Neural cell (in vitro differentiated cells): ENCODE measurements around the gene SV2B. TPM values are rescaled to one million over a fixed set of nuclear protein-coding genes. Genes with fewer than 3 reads are reported as not detected.

Source experiments
- H2AFZ ChIP-seq: fragments of 200-600, 300-800 bp; sonication (generic), shearing (Covaris generic); 2 replicates; pipeline ENCODE4 v1.6.0; 2014; ENCODE audit warnings: low read depth, mild to moderate bottlenecking, antibody characterized with exemption, low read length, moderate library complexity
- H3F3A ChIP-seq: fragments of 200-600 bp; shearing (Covaris generic); 2 replicates; pipeline ENCODE4 v1.6.1; 2016; ENCODE audit warnings: mild to moderate bottlenecking, moderate library complexity, mixed read lengths, antibody characterized with exemption, low read length; ENCODE audit not compliant: insufficient read depth, poor library complexity, severe bottlenecking
- H3K27ac ChIP-seq: fragments of 200-600, 300-800 bp; sonication (generic), shearing (Covaris generic); 2 replicates; pipeline ENCODE4 v1.5.1; 2014; ENCODE audit warnings: mild to moderate bottlenecking, low read length, moderate library complexity
- H3K27me3 ChIP-seq: fragments of 300-800, 200-600 bp; sonication (generic), shearing (Covaris generic); 2 replicates; pipeline ENCODE4 v1.6.0; 2014; ENCODE audit warnings: mild to moderate bottlenecking, low read depth, low read length, moderate library complexity; ENCODE audit not compliant: insufficient read depth
- H3K36me3 ChIP-seq: fragments of 300-800, 200-600 bp; sonication (generic), shearing (Covaris generic); 2 replicates; pipeline ENCODE4 v1.5.1; 2014; ENCODE audit warnings: mild to moderate bottlenecking, antibody characterized with exemption, low read length, moderate library complexity; ENCODE audit not compliant: insufficient read depth
- H3K4me2 ChIP-seq: fragments of 300-800, 200-600 bp; sonication (generic), shearing (Covaris generic); 2 replicates; pipeline ENCODE4 v1.6.0; 2014; ENCODE audit warnings: mild to moderate bottlenecking, low read length
- H3K4me3 ChIP-seq: fragments of 300-800, 200-600 bp; sonication (generic), shearing (Covaris generic); 2 replicates; pipeline ENCODE4 v1.5.1; 2014; ENCODE audit warnings: mild to moderate bottlenecking, low read length, moderate library complexity
- H3K79me2 ChIP-seq: fragments of 200-600 bp; shearing (Covaris generic); replicated peaks from 2 replicates; pipeline ENCODE4 v1.6.0; 2014; ENCODE audit warnings: mild to moderate bottlenecking, low read length, moderate library complexity; ENCODE audit not compliant: insufficient read depth
- H3K9ac ChIP-seq: fragments of 300-800, 200-600 bp; sonication (generic), shearing (Covaris generic); 2 replicates; pipeline ENCODE4 v1.6.1; 2016; ENCODE audit warnings: mild to moderate bottlenecking, low read length, mixed read lengths
- H3K9me2 ChIP-seq: fragments of 200-600 bp; shearing (Covaris generic); 2 replicates; pipeline ENCODE4 v1.6.1; 2016; ENCODE audit warnings: mild to moderate bottlenecking, low read length, mixed read lengths; ENCODE audit not compliant: insufficient read depth
- H3K9me3 ChIP-seq: fragments of 200-600, 300-800 bp; sonication (generic), shearing (Covaris generic); 2 replicates; pipeline ENCODE4 v1.6.1; 2016; ENCODE audit warnings: mild to moderate bottlenecking, mixed run types, low read length, moderate library complexity, mixed read lengths
- H4K20me1 ChIP-seq: fragments of 200-600 bp; shearing (Covaris generic); 2 replicates; pipeline ENCODE4 v1.6.1; 2016; ENCODE audit warnings: mild to moderate bottlenecking, mixed run types; ENCODE audit not compliant: insufficient read depth
- CTCF ChIP-seq: fragments of 450-650 bp; IDR thresholded peaks from 2 replicates; pipeline ENCODE4 v1.5.1; 2014; ENCODE audit warnings: antibody characterized with exemption, mild to moderate bottlenecking, moderate library complexity; ENCODE audit not compliant: poor library complexity, severe bottlenecking
- EP300 ChIP-seq: fragments of 450-650 bp; conservative IDR thresholded peaks from 2 replicates; pipeline ENCODE4 v1.6.1; 2014; ENCODE audit warnings: antibody characterized with exemption, mild to moderate bottlenecking, moderate library complexity; ENCODE audit not compliant: poor library complexity, severe bottlenecking
- EZH2 ChIP-seq: fragments of 200-600, 300-800 bp; shearing (Covaris generic), sonication (generic); IDR thresholded peaks from 2 replicates; pipeline ENCODE4 v1.6.1; 2014; ENCODE audit warnings: antibody characterized with exemption, low read length, borderline replicate concordance, mild to moderate bottlenecking; ENCODE audit not compliant: insufficient read depth, poor library complexity, severe bottlenecking
- MXI1 ChIP-seq: fragments of 450-650 bp; conservative IDR thresholded peaks from 2 replicates; pipeline ENCODE4 v1.6.1; 2014; ENCODE audit warnings: antibody characterized with exemption, mild to moderate bottlenecking; ENCODE audit not compliant: poor library complexity, severe bottlenecking
- POLR2AphosphoS5 ChIP-seq: IDR thresholded peaks from 2 replicates; pipeline ENCODE4 v1.6.1; 2012
- RAD21 ChIP-seq: fragments of 450-650 bp; conservative IDR thresholded peaks from 2 replicates; pipeline ENCODE4 v1.6.1; 2014; ENCODE audit warnings: antibody characterized with exemption, mild to moderate bottlenecking, moderate library complexity
- REST ChIP-seq: IDR thresholded peaks from 2 replicates; pipeline ENCODE4 v1.6.1; 2012; ENCODE audit warnings: borderline replicate concordance
- SMC3 ChIP-seq: fragments of 450-650 bp; conservative IDR thresholded peaks from 2 replicates; pipeline ENCODE4 v1.6.1; 2014; ENCODE audit warnings: antibody characterized with exemption, mild to moderate bottlenecking, moderate library complexity; ENCODE audit not compliant: poor library complexity
- TAF1 ChIP-seq: IDR thresholded peaks from 2 replicates; pipeline ENCODE4 v1.6.1; 2012; ENCODE audit warnings: low read depth
- polyA plus RNA-seq: library from polyadenylated mRNA; depleted of rRNA; stranded (reverse); fragments of >200 nt; gene quantifications from 2 replicates; pipeline ENCODE4 v1.2.3, GENCODE V29; 2014

The SV2B gene
- polyA plus RNA-seq, 1 donor from 2014 or later, result 0.38 TPM

- Histone ChIP-seq H3K27me3 (no peaks in the 10 kb centered on the region), H3K4me3 (peak overlapping the region; percentile 21), H3K79me2 (no peaks in the 10 kb centered on the region), H3K9me3 (no peaks in the 10 kb centered on the region), H3K27ac (peak overlapping the region; percentile 58), H4K20me1 (no peaks in the 10 kb centered on the region), H3K4me2 (no peak overlapping the region), H3K9ac (no peak overlapping the region), H2AFZ (no peak overlapping the region), H3K9me2 (no peaks in the 10 kb centered on the region), H3F3A (no peaks in the 10 kb centered on the region), H3K36me3 (no peaks in the 10 kb centered on the region)
- TF ChIP-seq EP300 (peak; percentile 26), REST (no peak), RAD21 (no peak), EZH2 (no peak), POLR2AphosphoS5 (peak; percentile 45)
Observed at GRCh38 chr15:91116113-91117067, 16.3 kb downstream of the SV2B start.

GRCh38 chr15:91117375-91117774, 17.3 kb downstream of the SV2B start:
- Histone ChIP-seq H3K4me3 (no peak overlapping the region), H3K27ac (no peak overlapping the region)
- TF ChIP-seq EP300 (no peak), REST (no peak), SMC3 (no peak), POLR2AphosphoS5 (no peak), EZH2 (no peak), MXI1 (no peak), RAD21 (no peak), TAF1 (no peak), CTCF (no peak)

More at GRCh38 chr15:91117375-91117774, 17.3 kb downstream of the SV2B start:
- H3K9me3 ChIP-seq, result no peaks in the 10 kb centered on the region
- no peaks in the 10 kb centered on the region for H3K79me2 ChIP-seq
- no peak overlapping the region for H2AFZ ChIP-seq
- H3K4me2 ChIP-seq, result no peak overlapping the region
- no peaks in the 10 kb centered on the region for H3K36me3 ChIP-seq
- no peaks in the 10 kb centered on the region for H3K9me2 ChIP-seq
- no peaks in the 10 kb centered on the region for H3K27me3 ChIP-seq
- H3F3A ChIP-seq, result no peaks in the 10 kb centered on the region
- no peaks in the 10 kb centered on the region for H4K20me1 ChIP-seq
- no peak overlapping the region for H3K9ac ChIP-seq
